NB4 (cell line): Measurements from ENCODE around the gene ZBTB49.

ENCODE experiments used
- POLR2A ChIP-seq: IDR thresholded peaks from 2 replicates; pipeline ENCODE4 v1.6.1; 2011; ENCODE audit warnings: mild to moderate bottlenecking; ENCODE audit not compliant: insufficient read length; ENCODE audit errors: extremely low read depth
- TF ChIP-seq, protein P1 (sequence below): IDR thresholded peaks from one replicate; pipeline ENCODE4 v1.5.1; 2012; ENCODE audit warnings: low read depth, low read length

DNA sequence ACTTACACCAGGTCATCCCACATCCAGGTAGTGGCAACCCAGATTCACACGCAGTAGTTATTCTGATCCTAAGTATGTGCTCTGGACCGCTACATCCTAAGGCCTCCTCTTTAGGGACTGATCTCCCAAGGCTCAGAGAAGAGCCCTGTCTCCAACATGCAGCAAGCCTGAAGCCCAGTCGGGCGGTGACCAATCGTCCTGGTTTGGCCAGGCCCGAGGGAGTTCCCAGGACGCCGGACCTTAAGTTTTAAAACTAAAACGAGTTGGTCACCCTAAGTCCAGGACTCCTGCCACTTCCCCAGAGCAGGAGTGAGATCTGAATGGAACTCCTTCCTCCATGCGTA, 482 bp upstream of the ZBTB49 start:
- TF ChIP-seq POLR2A: no peak
- TF ChIP-seq, protein P1, sequence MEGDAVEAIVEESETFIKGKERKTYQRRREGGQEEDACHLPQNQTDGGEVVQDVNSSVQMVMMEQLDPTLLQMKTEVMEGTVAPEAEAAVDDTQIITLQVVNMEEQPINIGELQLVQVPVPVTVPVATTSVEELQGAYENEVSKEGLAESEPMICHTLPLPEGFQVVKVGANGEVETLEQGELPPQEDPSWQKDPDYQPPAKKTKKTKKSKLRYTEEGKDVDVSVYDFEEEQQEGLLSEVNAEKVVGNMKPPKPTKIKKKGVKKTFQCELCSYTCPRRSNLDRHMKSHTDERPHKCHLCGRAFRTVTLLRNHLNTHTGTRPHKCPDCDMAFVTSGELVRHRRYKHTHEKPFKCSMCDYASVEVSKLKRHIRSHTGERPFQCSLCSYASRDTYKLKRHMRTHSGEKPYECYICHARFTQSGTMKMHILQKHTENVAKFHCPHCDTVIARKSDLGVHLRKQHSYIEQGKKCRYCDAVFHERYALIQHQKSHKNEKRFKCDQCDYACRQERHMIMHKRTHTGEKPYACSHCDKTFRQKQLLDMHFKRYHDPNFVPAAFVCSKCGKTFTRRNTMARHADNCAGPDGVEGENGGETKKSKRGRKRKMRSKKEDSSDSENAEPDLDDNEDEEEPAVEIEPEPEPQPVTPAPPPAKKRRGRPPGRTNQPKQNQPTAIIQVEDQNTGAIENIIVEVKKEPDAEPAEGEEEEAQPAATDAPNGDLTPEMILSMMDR: no peak
